CD14-positive monocyte (primary cell): ENCODE measurements around the gene KCNQ1. TPM values are rescaled to one million over a fixed set of nuclear protein-coding genes. Genes with fewer than 3 reads are reported as not detected.

Source experiments
- DNase-seq, 3 donors: peaks; one replicate each; pipeline ENCODE4 v3.0.0-alpha.2; 2011 to 2022
- H2AFZ ChIP-seq: 2 replicates; pipeline ENCODE4 v1.6.0; 2012; ENCODE audit warnings: mild to moderate bottlenecking, low read depth, low read length, inconsistent platforms; ENCODE audit not compliant: insufficient read depth, poor library complexity, severe bottlenecking
- H3K27ac ChIP-seq, 2 donors: 1 replicate in 1 of 2; 2 replicates in 1 of 2; pipeline ENCODE4 v1.5.1; 2012 to 2013; ENCODE audit warnings: low read length in 2 of 2, control low read depth in 1 of 2, inconsistent platforms in 1 of 2, low read depth in 1 of 2, mild to moderate bottlenecking in 1 of 2
- H3K27me3 ChIP-seq, 2 donors: one replicate each; pipeline versions ENCODE4 v1.6.0 to v1.6.1; 2011 to 2013; ENCODE audit warnings: low read length in 2 of 2; ENCODE audit not compliant: control insufficient read depth in 2 of 2, insufficient read depth in 2 of 2
- H3K36me3 ChIP-seq, 2 donors: replicated peaks in 1 of 2; 1 replicate in 1 of 2; 2 replicates in 1 of 2; pipeline versions ENCODE4 v1.5.1 to v1.6.1; 2012 to 2013; ENCODE audit warnings: low read length in 2 of 2, control low read depth in 1 of 2, inconsistent platforms in 1 of 2, mild to moderate bottlenecking in 1 of 2; ENCODE audit not compliant: insufficient read depth in 2 of 2, control insufficient read depth in 1 of 2
- H3K4me1 ChIP-seq, 2 donors: 1 replicate in 1 of 2; 2 replicates in 1 of 2; pipeline versions ENCODE4 v1.5.1 to v1.6.1; 2012 to 2013; ENCODE audit warnings: low read length in 2 of 2, control low read depth in 1 of 2, inconsistent platforms in 1 of 2, mild to moderate bottlenecking in 1 of 2, moderate library complexity in 1 of 2; ENCODE audit not compliant: insufficient read depth in 2 of 2, control insufficient read depth in 1 of 2
- H3K4me2 ChIP-seq: replicated peaks from 2 replicates; pipeline ENCODE3; 2012; ENCODE audit warnings: low read length, moderate library complexity, mild to moderate bottlenecking; ENCODE audit not compliant: poor library complexity, severe bottlenecking; ENCODE audit errors: extremely low read depth
- H3K4me3 ChIP-seq, 3 experiments: fragments of 200-600 bp in 1 of 3; sonication (generic) in 1 of 3; replicated peaks in 1 of 3; 1 replicate in 2 of 3; 2 replicates in 1 of 3; pipeline ENCODE4 v1.5.1; 2011 to 2013; ENCODE audit warnings: low read length in 3 of 3, mild to moderate bottlenecking in 3 of 3, control low read depth in 2 of 3, low read depth in 2 of 3, inconsistent platforms in 1 of 3, moderate library complexity in 1 of 3
- H3K79me2 ChIP-seq: 2 replicates; pipeline ENCODE4 v1.6.0; 2012; ENCODE audit warnings: mild to moderate bottlenecking, control low read depth, inconsistent platforms, low read length, moderate library complexity; ENCODE audit not compliant: insufficient read depth
- H3K9ac ChIP-seq: 2 replicates; pipeline ENCODE4 v1.6.0; 2017; ENCODE audit warnings: low read length, mild to moderate bottlenecking; ENCODE audit not compliant: insufficient read depth, poor library complexity, severe bottlenecking
- H3K9me3 ChIP-seq, 2 donors: replicated peaks in 1 of 2; 1 replicate in 1 of 2; 2 replicates in 1 of 2; pipeline versions ENCODE4 v1.5.1 to v1.6.1; 2012 to 2013; ENCODE audit warnings: low read length in 2 of 2, control low read depth in 1 of 2; ENCODE audit not compliant: control insufficient read depth in 1 of 2, insufficient read depth in 1 of 2
- H4K20me1 ChIP-seq: 2 replicates; pipeline ENCODE4 v1.6.0; 2012; ENCODE audit warnings: mild to moderate bottlenecking, low read length, control low read depth, moderate library complexity; ENCODE audit not compliant: insufficient read depth
- H3K27ac Mint-ChIP-seq, 7 donors: one replicate each; pipeline ENCODE4 v1.8.0; 2020; ENCODE audit warnings: mild to moderate bottlenecking in 7 of 7, mixed read lengths in 7 of 7, moderate library complexity in 6 of 7, inconsistent platforms in 2 of 7
- H3K27me3 Mint-ChIP-seq, 3 donors: one replicate each; pipeline ENCODE4 v1.8.0; 2021 to 2022; ENCODE audit warnings: low read depth in 3 of 3, mild to moderate bottlenecking in 3 of 3, mixed read lengths in 3 of 3, moderate library complexity in 3 of 3, inconsistent platforms in 1 of 3
- H3K36me3 Mint-ChIP-seq, 2 donors: one replicate each; pipeline ENCODE4 v1.8.0; 2020; ENCODE audit warnings: mixed read lengths in 2 of 2, inconsistent platforms in 1 of 2, mild to moderate bottlenecking in 1 of 2
- H3K4me1 Mint-ChIP-seq: one replicate; pipeline ENCODE4 v1.8.0; 2020; ENCODE audit warnings: mild to moderate bottlenecking, mixed read lengths
- H3K4me3 Mint-ChIP-seq, 2 donors: one replicate each; pipeline ENCODE4 v1.8.0; 2020; ENCODE audit warnings: mild to moderate bottlenecking in 2 of 2, mixed read lengths in 2 of 2, moderate library complexity in 1 of 2
- H3K9me3 Mint-ChIP-seq, 7 donors: one replicate each; pipeline ENCODE4 v1.8.0; 2020 to 2022; ENCODE audit warnings: mixed read lengths in 7 of 7, mild to moderate bottlenecking in 6 of 7, moderate library complexity in 6 of 7, inconsistent platforms in 2 of 7
- CTCF ChIP-seq: fragments of 200-600 bp; IDR thresholded peaks from one replicate; pipeline ENCODE4 v1.8.0; 2022; ENCODE audit warnings: antibody characterized with exemption, mild to moderate bottlenecking
- WGBS: methylation state at CpG from one replicate; pipeline ENCODE4 v1.1.5; 2013; ENCODE audit warnings: missing lambda C conversion rate; ENCODE audit not compliant: insufficient coverage; 5-methylcytosine and 5-hydroxymethylcytosine counted together
- intact Hi-C, 2 donors: fragments of 100-400 bp; cut with micrococcal nuclease; formaldehyde crosslinking; loops; one replicate each; pipeline versions ENCODE4 v1.15.0 to v1.15.1; 2023
- polyA plus RNA-seq, 3 donors: library from polyadenylated mRNA; depleted of rRNA in 1 of 3; unstranded in 2 of 3; stranded (reverse) in 1 of 3; fragments of 300-500 nt in 2 of 3; fragments of >200 nt in 1 of 3; fragmentation: Illumina TruSeq in 2 of 3; gene quantifications; 1 replicate in 2 of 3; 2 replicates in 1 of 3; pipeline ENCODE4 v1.2.3, GENCODE V29; 2012 to 2021

The KCNQ1 gene
- polyA plus RNA-seq, 3 donors = 14.9 to 31.8 (median 21.6) TPM

- H2AFZ ChIP-seq = no peak overlapping the region
- DNase-seq = no peak
- no peaks in the 10 kb centered on the region for H3K36me3 ChIP-seq
- no peak for TF ChIP-seq CTCF
- intact Hi-C loops = no loop called here
- Mint-ChIP-seq H3K9me3 (peaks cover 0 to 2% (median 0%) of the 10 kb centered on the region in 7 donors), H3K4me3 (no peak overlapping the region), H3K27me3 (peaks cover 0 to 5% (median 1%) of the 10 kb centered on the region in 3 donors), H3K36me3 (peaks cover 0 to 5% of the 10 kb centered on the region in 2 donors), H3K4me1 (peaks cover 33% of the 10 kb centered on the region), H3K27ac (peak overlapping the region in 1 of 7 donors; percentile 84)
- no peaks in the 10 kb centered on the region for H3K9me3 ChIP-seq
- 71% methylated on average over 5 of the region's 7 CpGs for WGBS
- H3K4me3 ChIP-seq = no peak overlapping the region
- no peaks in the 10 kb centered on the region for H3K27me3 ChIP-seq
- H4K20me1 ChIP-seq = peaks cover 95% of the 10 kb centered on the region
- no peak overlapping the region for H3K9ac ChIP-seq
- H3K4me1 ChIP-seq = peaks cover 24 to 38% of the 10 kb centered on the region in 2 donors
- H3K4me2 ChIP-seq = no peak overlapping the region
- no peaks in the 10 kb centered on the region for H3K79me2 ChIP-seq
- no peak overlapping the region for H3K27ac ChIP-seq
Observed at GRCh38 chr11:2741006-2741376, 296.2 kb downstream of the KCNQ1 start.

DNA sequence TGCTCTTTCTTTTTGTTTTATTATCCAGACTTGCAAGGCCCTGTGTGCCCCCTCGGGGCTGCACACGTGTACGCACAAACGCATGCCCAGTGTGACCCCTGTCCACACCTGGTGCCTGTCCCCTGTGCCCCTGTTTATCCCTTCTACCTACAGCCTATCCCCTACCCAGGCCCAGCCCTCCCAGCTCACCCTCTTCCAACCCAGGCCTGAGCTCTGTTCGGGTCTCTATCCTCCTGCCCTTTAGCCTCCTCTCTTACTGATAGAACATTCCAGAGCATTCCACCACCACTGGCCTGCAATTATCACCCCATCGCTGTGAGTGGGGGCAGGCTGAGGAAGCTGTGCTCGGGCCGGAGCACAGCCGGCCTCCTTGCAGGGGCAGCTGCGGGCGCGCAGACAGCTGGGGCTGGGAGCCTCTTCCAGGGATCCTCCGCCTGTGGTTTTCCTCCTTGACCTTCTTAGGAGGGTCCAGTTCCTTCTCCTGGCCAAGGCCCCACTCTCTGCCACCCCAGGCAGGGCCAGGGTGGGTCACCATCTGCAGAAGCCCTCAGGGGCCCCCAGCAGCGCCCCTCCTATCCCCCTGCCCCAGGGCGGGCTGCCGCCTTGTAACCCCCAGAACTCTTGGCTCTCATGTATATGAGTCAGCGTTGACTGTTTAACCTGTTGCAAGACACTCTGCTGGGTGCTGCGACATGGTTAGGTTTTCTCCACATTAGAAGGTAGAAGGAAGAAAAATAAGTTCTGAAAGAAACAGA lies 296.7 kb downstream of the KCNQ1 start:
- Mint-ChIP-seq H3K4me3 (peak overlapping the region in 1 of 2 donors; percentile 63), H3K9me3 (peaks cover 0 to 2% (median 0%) of the 10 kb centered on the region in 7 donors), H3K4me1 (peaks cover 33% of the 10 kb centered on the region), H3K27ac (peak overlapping the region in 2 of 7 donors; percentile 40 to 84), H3K36me3 (peaks cover 0 to 5% of the 10 kb centered on the region in 2 donors), H3K27me3 (peaks cover 0 to 5% (median 1%) of the 10 kb centered on the region in 3 donors)
- no peak overlapping the region for H2AFZ ChIP-seq
- H3K4me1 ChIP-seq = peaks cover 24 to 38% of the 10 kb centered on the region in 2 donors
- intact Hi-C loops = no loop called here
- H3K9me3 ChIP-seq = no peaks in the 10 kb centered on the region
- H3K27ac ChIP-seq = no peak overlapping the region
- H4K20me1 ChIP-seq = peaks cover 94% of the 10 kb centered on the region
- H3K4me2 ChIP-seq = no peak overlapping the region
- no peak overlapping the region for H3K4me3 ChIP-seq
- H3K36me3 ChIP-seq = no peaks in the 10 kb centered on the region
- H3K79me2 ChIP-seq = no peaks in the 10 kb centered on the region
- no peak for TF ChIP-seq CTCF
- no peaks in the 10 kb centered on the region for H3K27me3 ChIP-seq
- WGBS = 18% methylated on average over 12 of the region's 18 CpGs
- no peak for DNase-seq
- peak overlapping the region; percentile 25 for H3K9ac ChIP-seq
